Right atrium auricular region (tissue), 2 donors: Measurements from ENCODE around the gene RAB44. TPM values are rescaled to one million over a fixed set of nuclear protein-coding genes. Genes with fewer than 3 reads are reported as not detected.

Experiments used
- DNase-seq: peaks from one replicate; pipeline ENCODE4 v3.0.0-alpha.2; 2019; ENCODE audit warnings: low spot score
- H3K27ac ChIP-seq, 2 donors: fragments of 200-600 bp; sonication (generic); 1 replicate in 1 of 2; 2 replicates in 1 of 2; pipeline ENCODE4 v1.5.1; 2016 to 2019
- H3K27me3 ChIP-seq, 2 donors: fragments of 200-600 bp; sonication (generic); one replicate each; pipeline versions ENCODE4 v1.5.1 to v1.6.0; 2017 to 2019
- H3K36me3 ChIP-seq: fragments of 200-600 bp; sonication (generic); one replicate; pipeline ENCODE4 v1.5.1; 2016
- H3K4me1 ChIP-seq, 2 donors: fragments of 200-600 bp; sonication (generic); one replicate each; pipeline versions ENCODE4 v1.5.1 to v1.6.0; 2017 to 2019
- H3K4me3 ChIP-seq, 2 donors: fragments of 200-600 bp; sonication (generic); 1 replicate in 1 of 2; 2 replicates in 1 of 2; pipeline ENCODE4 v1.5.1; 2017 to 2019; ENCODE audit warnings: mild to moderate bottlenecking in 1 of 2, moderate library complexity in 1 of 2
- H3K9me3 ChIP-seq, 2 donors: fragments of 200-600 bp; sonication (generic); one replicate each; pipeline ENCODE4 v1.5.1; 2019
- CTCF ChIP-seq, 2 donors: fragments of 200-600 bp; sonication (generic); IDR thresholded peaks; one replicate each; pipeline ENCODE4 v1.5.1; 2019; ENCODE audit warnings: antibody characterized with exemption in 2 of 2
- total RNA-seq, 2 donors: library from RNA; depleted of rRNA; stranded (reverse); fragments of >200 nt; gene quantifications; one replicate each; pipeline ENCODE4 v1.1.0, GENCODE V29; 2016

The RAB44 gene
- total RNA-seq, 2 donors from 2014 or later: 0.12 TPM; not detected in 1

- Histone ChIP-seq H3K36me3 (no peaks in the 10 kb centered on the region), H3K27me3 (no peaks in the 10 kb centered on the region), H3K4me3 (no peak overlapping the region), H3K4me1 (peaks cover 0 to 19% of the 10 kb centered on the region in 2 donors), H3K9me3 (no peaks in the 10 kb centered on the region), H3K27ac (no peak overlapping the region)
- no peak for DNase-seq
- no peak for TF ChIP-seq CTCF (IDR thresholded peaks at IDR 0.05)
Observed at GRCh38 chr6:36692861-36693702, 4.5 kb upstream of the RAB44 start.

GRCh38 chr6:36694616-36695015, 3.0 kb upstream of the RAB44 start:
- no peaks in the 10 kb centered on the region for H3K27me3 ChIP-seq
- no peaks in the 10 kb centered on the region for H3K36me3 ChIP-seq
- peaks cover 0 to 19% of the 10 kb centered on the region in 2 donors for H3K4me1 ChIP-seq
- TF ChIP-seq CTCF (IDR thresholded peaks at IDR 0.05): no peak
- no peak overlapping the region for H3K27ac ChIP-seq
- no peak overlapping the region for H3K4me3 ChIP-seq
- DNase-seq: no peak
- H3K9me3 ChIP-seq: no peaks in the 10 kb centered on the region

GRCh38 chr6:36695414-36695813, 2.2 kb upstream of the RAB44 start:
- no peaks in the 10 kb centered on the region for H3K27me3 ChIP-seq
- H3K9me3 ChIP-seq: no peaks in the 10 kb centered on the region
- H3K4me3 ChIP-seq: no peak overlapping the region
- no peak for DNase-seq
- no peak overlapping the region for H3K27ac ChIP-seq
- no peak for TF ChIP-seq CTCF (IDR thresholded peaks at IDR 0.05)
- no peaks in the 10 kb centered on the region for H3K36me3 ChIP-seq
- peaks cover 0 to 19% of the 10 kb centered on the region in 2 donors for H3K4me1 ChIP-seq

GRCh38 chr6:36698196-36698595, 570 bp downstream of the RAB44 start:
- Histone ChIP-seq H3K27ac (no peak overlapping the region), H3K9me3 (no peaks in the 10 kb centered on the region), H3K4me3 (no peak overlapping the region), H3K27me3 (no peaks in the 10 kb centered on the region), H3K4me1 (peaks cover 0 to 3% of the 10 kb centered on the region in 2 donors), H3K36me3 (no peaks in the 10 kb centered on the region)
- TF ChIP-seq CTCF (IDR thresholded peaks at IDR 0.05): no peak
- DNase-seq: no peak

- no peaks in the 10 kb centered on the region for H3K9me3 ChIP-seq
- TF ChIP-seq CTCF (IDR thresholded peaks at IDR 0.05): no peak
- no peak overlapping the region for H3K4me3 ChIP-seq
- no peak for DNase-seq
- H3K27ac ChIP-seq: no peak overlapping the region
- H3K36me3 ChIP-seq: no peaks in the 10 kb centered on the region
- no peaks in the 10 kb centered on the region for H3K27me3 ChIP-seq
- no peaks in the 10 kb centered on the region for H3K4me1 ChIP-seq
Observed at GRCh38 chr6:36698871-36699271, 1.2 kb downstream of the RAB44 start.

- no peak overlapping the region for H3K4me3 ChIP-seq
- no peak for TF ChIP-seq CTCF (IDR thresholded peaks at IDR 0.05)
- DNase-seq: no peak
- no peaks in the 10 kb centered on the region for H3K4me1 ChIP-seq
- no peaks in the 10 kb centered on the region for H3K36me3 ChIP-seq
- no peaks in the 10 kb centered on the region for H3K9me3 ChIP-seq
- H3K27me3 ChIP-seq: no peaks in the 10 kb centered on the region
- H3K27ac ChIP-seq: no peak overlapping the region
Observed at GRCh38 chr6:36699348-36699747, 1.7 kb downstream of the RAB44 start.
